Neural cell (in vitro differentiated cells): Measurements from ENCODE around the gene MMADHC. TPM values are rescaled to one million over a fixed set of nuclear protein-coding genes. Genes with fewer than 3 reads are reported as not detected.

Source experiments
- H2AFZ ChIP-seq: fragments of 200-600, 300-800 bp; sonication (generic), shearing (Covaris generic); 2 replicates; pipeline ENCODE4 v1.6.0; 2014; ENCODE audit warnings: low read depth, mild to moderate bottlenecking, antibody characterized with exemption, low read length, moderate library complexity
- H3F3A ChIP-seq: fragments of 200-600 bp; shearing (Covaris generic); 2 replicates; pipeline ENCODE4 v1.6.1; 2016; ENCODE audit warnings: mild to moderate bottlenecking, moderate library complexity, mixed read lengths, antibody characterized with exemption, low read length; ENCODE audit not compliant: insufficient read depth, poor library complexity, severe bottlenecking
- H3K27ac ChIP-seq: fragments of 200-600, 300-800 bp; sonication (generic), shearing (Covaris generic); 2 replicates; pipeline ENCODE4 v1.5.1; 2014; ENCODE audit warnings: mild to moderate bottlenecking, low read length, moderate library complexity
- H3K27me3 ChIP-seq: fragments of 300-800, 200-600 bp; sonication (generic), shearing (Covaris generic); 2 replicates; pipeline ENCODE4 v1.6.0; 2014; ENCODE audit warnings: mild to moderate bottlenecking, low read depth, low read length, moderate library complexity; ENCODE audit not compliant: insufficient read depth
- H3K36me3 ChIP-seq: fragments of 300-800, 200-600 bp; sonication (generic), shearing (Covaris generic); 2 replicates; pipeline ENCODE4 v1.5.1; 2014; ENCODE audit warnings: mild to moderate bottlenecking, antibody characterized with exemption, low read length, moderate library complexity; ENCODE audit not compliant: insufficient read depth
- H3K4me2 ChIP-seq: fragments of 300-800, 200-600 bp; sonication (generic), shearing (Covaris generic); 2 replicates; pipeline ENCODE4 v1.6.0; 2014; ENCODE audit warnings: mild to moderate bottlenecking, low read length
- H3K4me3 ChIP-seq: fragments of 300-800, 200-600 bp; sonication (generic), shearing (Covaris generic); 2 replicates; pipeline ENCODE4 v1.5.1; 2014; ENCODE audit warnings: mild to moderate bottlenecking, low read length, moderate library complexity
- H3K79me2 ChIP-seq: fragments of 200-600 bp; shearing (Covaris generic); replicated peaks from 2 replicates; pipeline ENCODE4 v1.6.0; 2014; ENCODE audit warnings: mild to moderate bottlenecking, low read length, moderate library complexity; ENCODE audit not compliant: insufficient read depth
- H3K9ac ChIP-seq: fragments of 300-800, 200-600 bp; sonication (generic), shearing (Covaris generic); 2 replicates; pipeline ENCODE4 v1.6.1; 2016; ENCODE audit warnings: mild to moderate bottlenecking, low read length, mixed read lengths
- H3K9me2 ChIP-seq: fragments of 200-600 bp; shearing (Covaris generic); 2 replicates; pipeline ENCODE4 v1.6.1; 2016; ENCODE audit warnings: mild to moderate bottlenecking, low read length, mixed read lengths; ENCODE audit not compliant: insufficient read depth
- H3K9me3 ChIP-seq: fragments of 200-600, 300-800 bp; sonication (generic), shearing (Covaris generic); 2 replicates; pipeline ENCODE4 v1.6.1; 2016; ENCODE audit warnings: mild to moderate bottlenecking, mixed run types, low read length, moderate library complexity, mixed read lengths
- H4K20me1 ChIP-seq: fragments of 200-600 bp; shearing (Covaris generic); 2 replicates; pipeline ENCODE4 v1.6.1; 2016; ENCODE audit warnings: mild to moderate bottlenecking, mixed run types; ENCODE audit not compliant: insufficient read depth
- EP300 ChIP-seq: fragments of 450-650 bp; conservative IDR thresholded peaks from 2 replicates; pipeline ENCODE4 v1.6.1; 2014; ENCODE audit warnings: antibody characterized with exemption, mild to moderate bottlenecking, moderate library complexity; ENCODE audit not compliant: poor library complexity, severe bottlenecking
- MXI1 ChIP-seq: fragments of 450-650 bp; conservative IDR thresholded peaks from 2 replicates; pipeline ENCODE4 v1.6.1; 2014; ENCODE audit warnings: antibody characterized with exemption, mild to moderate bottlenecking; ENCODE audit not compliant: poor library complexity, severe bottlenecking
- POLR2AphosphoS5 ChIP-seq: IDR thresholded peaks from 2 replicates; pipeline ENCODE4 v1.6.1; 2012
- RAD21 ChIP-seq: fragments of 450-650 bp; conservative IDR thresholded peaks from 2 replicates; pipeline ENCODE4 v1.6.1; 2014; ENCODE audit warnings: antibody characterized with exemption, mild to moderate bottlenecking, moderate library complexity
- SMC3 ChIP-seq: fragments of 450-650 bp; conservative IDR thresholded peaks from 2 replicates; pipeline ENCODE4 v1.6.1; 2014; ENCODE audit warnings: antibody characterized with exemption, mild to moderate bottlenecking, moderate library complexity; ENCODE audit not compliant: poor library complexity
- TAF1 ChIP-seq: IDR thresholded peaks from 2 replicates; pipeline ENCODE4 v1.6.1; 2012; ENCODE audit warnings: low read depth
- polyA plus RNA-seq: library from polyadenylated mRNA; depleted of rRNA; stranded (reverse); fragments of >200 nt; gene quantifications from 2 replicates; pipeline ENCODE4 v1.2.3, GENCODE V29; 2014
- TF ChIP-seq, protein P1 (sequence below): IDR thresholded peaks from 2 replicates; pipeline ENCODE4 v1.6.1; 2012; ENCODE audit warnings: borderline replicate concordance
- TF ChIP-seq, protein P2 (sequence below): fragments of 450-650 bp; IDR thresholded peaks from 2 replicates; pipeline ENCODE4 v1.5.1; 2014; ENCODE audit warnings: antibody characterized with exemption, mild to moderate bottlenecking, moderate library complexity; ENCODE audit not compliant: poor library complexity, severe bottlenecking

Gene MMADHC
- polyA plus RNA-seq, 1 donor from 2014 or later, result 250 TPM

DNA sequence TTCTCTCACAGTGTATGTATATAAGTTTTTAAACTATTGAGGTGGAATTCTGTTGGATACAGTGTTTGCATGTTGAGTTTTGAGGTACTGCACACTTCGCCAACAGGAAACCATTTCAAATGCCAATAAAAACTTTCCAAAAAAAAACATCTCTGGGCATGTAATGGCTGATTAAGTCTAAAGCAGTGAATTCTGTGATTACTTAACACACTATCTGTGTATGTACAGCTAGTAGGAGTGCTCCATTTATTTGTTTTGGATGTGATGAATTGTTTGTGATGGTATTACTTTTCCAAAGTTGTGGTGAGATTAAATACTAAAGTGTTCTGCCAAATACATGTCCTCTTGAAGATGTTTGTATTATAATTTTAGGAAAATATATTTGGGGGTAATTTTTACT lies 31.1 kb downstream of the MMADHC start:
- H3K27me3 ChIP-seq, result no peaks in the 10 kb centered on the region
- H3K36me3 ChIP-seq, result no peaks in the 10 kb centered on the region
- no peaks in the 10 kb centered on the region for H3K9me2 ChIP-seq
- H3K4me2 ChIP-seq, result no peak overlapping the region
- no peak overlapping the region for H2AFZ ChIP-seq
- no peaks in the 10 kb centered on the region for H4K20me1 ChIP-seq
- no peaks in the 10 kb centered on the region for H3F3A ChIP-seq
- TF ChIP-seq, protein P1, sequence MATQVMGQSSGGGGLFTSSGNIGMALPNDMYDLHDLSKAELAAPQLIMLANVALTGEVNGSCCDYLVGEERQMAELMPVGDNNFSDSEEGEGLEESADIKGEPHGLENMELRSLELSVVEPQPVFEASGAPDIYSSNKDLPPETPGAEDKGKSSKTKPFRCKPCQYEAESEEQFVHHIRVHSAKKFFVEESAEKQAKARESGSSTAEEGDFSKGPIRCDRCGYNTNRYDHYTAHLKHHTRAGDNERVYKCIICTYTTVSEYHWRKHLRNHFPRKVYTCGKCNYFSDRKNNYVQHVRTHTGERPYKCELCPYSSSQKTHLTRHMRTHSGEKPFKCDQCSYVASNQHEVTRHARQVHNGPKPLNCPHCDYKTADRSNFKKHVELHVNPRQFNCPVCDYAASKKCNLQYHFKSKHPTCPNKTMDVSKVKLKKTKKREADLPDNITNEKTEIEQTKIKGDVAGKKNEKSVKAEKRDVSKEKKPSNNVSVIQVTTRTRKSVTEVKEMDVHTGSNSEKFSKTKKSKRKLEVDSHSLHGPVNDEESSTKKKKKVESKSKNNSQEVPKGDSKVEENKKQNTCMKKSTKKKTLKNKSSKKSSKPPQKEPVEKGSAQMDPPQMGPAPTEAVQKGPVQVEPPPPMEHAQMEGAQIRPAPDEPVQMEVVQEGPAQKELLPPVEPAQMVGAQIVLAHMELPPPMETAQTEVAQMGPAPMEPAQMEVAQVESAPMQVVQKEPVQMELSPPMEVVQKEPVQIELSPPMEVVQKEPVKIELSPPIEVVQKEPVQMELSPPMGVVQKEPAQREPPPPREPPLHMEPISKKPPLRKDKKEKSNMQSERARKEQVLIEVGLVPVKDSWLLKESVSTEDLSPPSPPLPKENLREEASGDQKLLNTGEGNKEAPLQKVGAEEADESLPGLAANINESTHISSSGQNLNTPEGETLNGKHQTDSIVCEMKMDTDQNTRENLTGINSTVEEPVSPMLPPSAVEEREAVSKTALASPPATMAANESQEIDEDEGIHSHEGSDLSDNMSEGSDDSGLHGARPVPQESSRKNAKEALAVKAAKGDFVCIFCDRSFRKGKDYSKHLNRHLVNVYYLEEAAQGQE, result no peak
- no peak for TF ChIP-seq SMC3
- TF ChIP-seq EP300, result no peak
- TF ChIP-seq POLR2AphosphoS5, result no peak
- no peak for TF ChIP-seq MXI1
- TF ChIP-seq, protein P2, sequence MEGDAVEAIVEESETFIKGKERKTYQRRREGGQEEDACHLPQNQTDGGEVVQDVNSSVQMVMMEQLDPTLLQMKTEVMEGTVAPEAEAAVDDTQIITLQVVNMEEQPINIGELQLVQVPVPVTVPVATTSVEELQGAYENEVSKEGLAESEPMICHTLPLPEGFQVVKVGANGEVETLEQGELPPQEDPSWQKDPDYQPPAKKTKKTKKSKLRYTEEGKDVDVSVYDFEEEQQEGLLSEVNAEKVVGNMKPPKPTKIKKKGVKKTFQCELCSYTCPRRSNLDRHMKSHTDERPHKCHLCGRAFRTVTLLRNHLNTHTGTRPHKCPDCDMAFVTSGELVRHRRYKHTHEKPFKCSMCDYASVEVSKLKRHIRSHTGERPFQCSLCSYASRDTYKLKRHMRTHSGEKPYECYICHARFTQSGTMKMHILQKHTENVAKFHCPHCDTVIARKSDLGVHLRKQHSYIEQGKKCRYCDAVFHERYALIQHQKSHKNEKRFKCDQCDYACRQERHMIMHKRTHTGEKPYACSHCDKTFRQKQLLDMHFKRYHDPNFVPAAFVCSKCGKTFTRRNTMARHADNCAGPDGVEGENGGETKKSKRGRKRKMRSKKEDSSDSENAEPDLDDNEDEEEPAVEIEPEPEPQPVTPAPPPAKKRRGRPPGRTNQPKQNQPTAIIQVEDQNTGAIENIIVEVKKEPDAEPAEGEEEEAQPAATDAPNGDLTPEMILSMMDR, result no peak
- no peak for TF ChIP-seq RAD21
- no peak for TF ChIP-seq TAF1
- H3K79me2 ChIP-seq, result no peaks in the 10 kb centered on the region
- no peaks in the 10 kb centered on the region for H3K9me3 ChIP-seq
- H3K27ac ChIP-seq, result no peak overlapping the region
- H3K4me3 ChIP-seq, result no peak overlapping the region
- no peak overlapping the region for H3K9ac ChIP-seq

DNA sequence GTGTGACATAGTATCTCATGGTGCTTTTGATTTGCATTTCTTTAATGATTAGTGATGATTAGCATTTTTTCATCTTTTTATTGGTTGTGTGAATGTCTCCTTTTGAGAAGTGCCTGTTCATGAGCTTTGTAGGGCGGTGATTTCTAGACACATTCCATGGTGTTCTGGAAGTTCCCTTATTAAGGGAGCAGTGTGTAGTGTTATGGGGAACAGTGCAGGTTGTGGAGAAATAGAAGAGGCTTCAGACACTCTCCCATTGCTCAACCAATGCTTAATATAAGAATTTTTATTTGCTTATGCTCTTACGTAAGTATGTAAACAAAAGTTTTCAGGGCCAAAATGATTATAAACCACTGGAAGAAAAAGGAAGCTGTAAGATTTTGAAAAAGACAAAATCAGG lies 34.7 kb downstream of the MMADHC start:
- no peaks in the 10 kb centered on the region for H3K79me2 ChIP-seq
- no peak overlapping the region for H3K27ac ChIP-seq
- H2AFZ ChIP-seq, result no peak overlapping the region
- no peak overlapping the region for H3K4me3 ChIP-seq
- TF ChIP-seq, protein P1, result no peak
- TF ChIP-seq EP300 (no peak), MXI1 (no peak), RAD21 (no peak), TAF1 (no peak), SMC3 (no peak), POLR2AphosphoS5 (no peak)
- TF ChIP-seq, protein P2, result no peak
- no peaks in the 10 kb centered on the region for H4K20me1 ChIP-seq
- H3K9me2 ChIP-seq, result no peaks in the 10 kb centered on the region
- no peaks in the 10 kb centered on the region for H3K9me3 ChIP-seq
- H3K9ac ChIP-seq, result no peak overlapping the region
- H3K4me2 ChIP-seq, result no peak overlapping the region
- no peaks in the 10 kb centered on the region for H3K27me3 ChIP-seq
- H3K36me3 ChIP-seq, result no peaks in the 10 kb centered on the region
- no peaks in the 10 kb centered on the region for H3F3A ChIP-seq
